SK-N-MC (cell line): ENCODE data around the gene RGS19.

Experiments
- DNase-seq: peaks from one replicate; pipeline ENCODE4 v3.0.0-alpha.2; 2011; ENCODE audit warnings: low read depth, low spot score
- H3K27ac ChIP-seq: fragments of 200-600 bp; sonication (generic); 2 replicates; pipeline ENCODE4 v1.5.1; 2016; ENCODE audit warnings: mixed run types
- H3K36me3 ChIP-seq: fragments of 200-600 bp; sonication (generic); 2 replicates; pipeline ENCODE4 v1.6.1; 2017; ENCODE audit warnings: antibody characterized with exemption, low read length, mixed read lengths; ENCODE audit not compliant: insufficient read depth
- H3K4me3 ChIP-seq: fragments of 200-600 bp; sonication (generic); 2 replicates; pipeline ENCODE4 v1.5.1; 2016
- H3K9ac ChIP-seq: fragments of 200-600 bp; sonication (generic); 2 replicates; pipeline ENCODE4 v1.8.0; 2017; ENCODE audit warnings: mixed run types, mixed read lengths; ENCODE audit not compliant: insufficient read length
- H3K9me3 ChIP-seq: fragments of 200-600 bp; sonication (generic); 2 replicates; pipeline ENCODE4 v1.6.1; 2017; ENCODE audit warnings: low read depth, mild to moderate bottlenecking, antibody characterized with exemption, low read length, moderate library complexity, mixed read lengths
- EZH2 ChIP-seq: fragments of 200-600 bp; sonication (generic); IDR thresholded peaks from one replicate; pipeline ENCODE4 v1.6.1; 2017; ENCODE audit warnings: antibody characterized with exemption
- FOXP2 ChIP-seq: optimal IDR thresholded peaks from 2 replicates; pipeline ENCODE3; 2011; ENCODE audit warnings: mild to moderate bottlenecking, moderate library complexity; ENCODE audit not compliant: insufficient read depth; ENCODE audit errors: extremely low read length, control extremely low read depth
- POLR2AphosphoS5 ChIP-seq: IDR thresholded peaks from 2 replicates; pipeline ENCODE4 v1.6.1; 2012; ENCODE audit warnings: mild to moderate bottlenecking, low read depth, low read length, borderline replicate concordance

The RGS19 gene

GRCh38 chr20:64109831-64110391 lies 30.6 kb upstream of the RGS19 start:
- H3K36me3 ChIP-seq: no peaks in the 10 kb centered on the region
- TF ChIP-seq FOXP2 (no peak), EZH2 (no peak), POLR2AphosphoS5 (no peak)
- no peak for DNase-seq
- H3K4me3 ChIP-seq: no peak overlapping the region
- no peaks in the 10 kb centered on the region for H3K9me3 ChIP-seq
- H3K9ac ChIP-seq: no peak overlapping the region
- H3K27ac ChIP-seq: no peak overlapping the region

- Histone ChIP-seq H3K4me3 (no peak overlapping the region), H3K9me3 (no peaks in the 10 kb centered on the region), H3K27ac (no peak overlapping the region), H3K9ac (no peak overlapping the region), H3K36me3 (no peaks in the 10 kb centered on the region)
- TF ChIP-seq FOXP2 (no peak), POLR2AphosphoS5 (no peak), EZH2 (no peak)
- DNase-seq: no peak
Observed at GRCh38 chr20:64108731-64109681, 29.7 kb upstream of the RGS19 start.

GRCh38 chr20:64107736-64108457 lies 28.6 kb upstream of the RGS19 start:
- no peak for TF ChIP-seq EZH2
- no peak for TF ChIP-seq FOXP2
- no peak for TF ChIP-seq POLR2AphosphoS5
- Histone ChIP-seq H3K9me3 (no peaks in the 10 kb centered on the region), H3K4me3 (no peak overlapping the region), H3K27ac (no peak overlapping the region), H3K36me3 (no peaks in the 10 kb centered on the region), H3K9ac (no peak overlapping the region)
- DNase-seq: no peak

GRCh38 chr20:64106981-64107735 lies 27.8 kb upstream of the RGS19 start, which contains the start of gene NPBWR2:
Gene NPBWR2 (minus strand): TSS chr20:64107565. CDS start chr20:64106831, 734 bp downstream.
- TF ChIP-seq EZH2 (no peak), FOXP2 (no peak), POLR2AphosphoS5 (no peak)
- Histone ChIP-seq H3K4me3 (no peak within 1 kb of the TSS), H3K36me3 (no peaks in the 10 kb centered on the region), H3K9me3 (no peaks in the 10 kb centered on the region), H3K9ac (no peak within 1 kb of the TSS), H3K27ac (no peak within 1 kb of the TSS)
- no peak for DNase-seq

- H3K9ac ChIP-seq: no peak overlapping the region
- no peaks in the 10 kb centered on the region for H3K36me3 ChIP-seq
- DNase-seq: no peak
- H3K4me3 ChIP-seq: no peak overlapping the region
- no peak overlapping the region for H3K27ac ChIP-seq
- TF ChIP-seq POLR2AphosphoS5 (no peak), EZH2 (no peak), FOXP2 (no peak)
- H3K9me3 ChIP-seq: no peaks in the 10 kb centered on the region
Observed at GRCh38 chr20:64106435-64106961, 27.2 kb upstream of the RGS19 start.

GRCh38 chr20:64105846-64106434 lies 26.6 kb upstream of the RGS19 start:
- Histone ChIP-seq H3K9me3 (no peaks in the 10 kb centered on the region), H3K36me3 (no peaks in the 10 kb centered on the region), H3K9ac (no peak overlapping the region), H3K4me3 (no peak overlapping the region), H3K27ac (no peak overlapping the region)
- no peak for TF ChIP-seq POLR2AphosphoS5
- TF ChIP-seq EZH2: no peak
- TF ChIP-seq FOXP2: no peak
- DNase-seq: no peak

- H3K9ac ChIP-seq: no peak overlapping the region
- H3K9me3 ChIP-seq: no peaks in the 10 kb centered on the region
- H3K4me3 ChIP-seq: no peak overlapping the region
- no peak overlapping the region for H3K27ac ChIP-seq
- no peak for DNase-seq
- H3K36me3 ChIP-seq: no peaks in the 10 kb centered on the region
- TF ChIP-seq FOXP2: no peak
- no peak for TF ChIP-seq EZH2
- TF ChIP-seq POLR2AphosphoS5: no peak
Observed at GRCh38 chr20:64104667-64105451, 25.5 kb upstream of the RGS19 start.
